ENCODE measurements around the gene SUGP2.

GRCh38 chr19:19028526-19028925, 4.8 kb downstream of the SUGP2 start:
- TF ChIP-seq, protein P1, sequence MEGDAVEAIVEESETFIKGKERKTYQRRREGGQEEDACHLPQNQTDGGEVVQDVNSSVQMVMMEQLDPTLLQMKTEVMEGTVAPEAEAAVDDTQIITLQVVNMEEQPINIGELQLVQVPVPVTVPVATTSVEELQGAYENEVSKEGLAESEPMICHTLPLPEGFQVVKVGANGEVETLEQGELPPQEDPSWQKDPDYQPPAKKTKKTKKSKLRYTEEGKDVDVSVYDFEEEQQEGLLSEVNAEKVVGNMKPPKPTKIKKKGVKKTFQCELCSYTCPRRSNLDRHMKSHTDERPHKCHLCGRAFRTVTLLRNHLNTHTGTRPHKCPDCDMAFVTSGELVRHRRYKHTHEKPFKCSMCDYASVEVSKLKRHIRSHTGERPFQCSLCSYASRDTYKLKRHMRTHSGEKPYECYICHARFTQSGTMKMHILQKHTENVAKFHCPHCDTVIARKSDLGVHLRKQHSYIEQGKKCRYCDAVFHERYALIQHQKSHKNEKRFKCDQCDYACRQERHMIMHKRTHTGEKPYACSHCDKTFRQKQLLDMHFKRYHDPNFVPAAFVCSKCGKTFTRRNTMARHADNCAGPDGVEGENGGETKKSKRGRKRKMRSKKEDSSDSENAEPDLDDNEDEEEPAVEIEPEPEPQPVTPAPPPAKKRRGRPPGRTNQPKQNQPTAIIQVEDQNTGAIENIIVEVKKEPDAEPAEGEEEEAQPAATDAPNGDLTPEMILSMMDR (CRISPR knock-in tag; IDR thresholded peaks at IDR 0.05): no peak
- no peak for TF ChIP-seq MAZ (IDR thresholded peaks at IDR 0.05; ENCODE audit: borderline replicate concordance, low read depth, low read length)
- no peak for TF ChIP-seq MAZ (CRISPR knock-in tag; IDR thresholded peaks at IDR 0.05; ENCODE audit: low read depth)
- no peak for TF ChIP-seq ZBTB10 (CRISPR knock-in tag; IDR thresholded peaks at IDR 0.05; ENCODE audit: borderline replicate concordance)
- TF ChIP-seq ZNF850 (CRISPR knock-in tag; conservative IDR thresholded peaks at IDR 0.05): no peak
- TF ChIP-seq, protein P2, sequence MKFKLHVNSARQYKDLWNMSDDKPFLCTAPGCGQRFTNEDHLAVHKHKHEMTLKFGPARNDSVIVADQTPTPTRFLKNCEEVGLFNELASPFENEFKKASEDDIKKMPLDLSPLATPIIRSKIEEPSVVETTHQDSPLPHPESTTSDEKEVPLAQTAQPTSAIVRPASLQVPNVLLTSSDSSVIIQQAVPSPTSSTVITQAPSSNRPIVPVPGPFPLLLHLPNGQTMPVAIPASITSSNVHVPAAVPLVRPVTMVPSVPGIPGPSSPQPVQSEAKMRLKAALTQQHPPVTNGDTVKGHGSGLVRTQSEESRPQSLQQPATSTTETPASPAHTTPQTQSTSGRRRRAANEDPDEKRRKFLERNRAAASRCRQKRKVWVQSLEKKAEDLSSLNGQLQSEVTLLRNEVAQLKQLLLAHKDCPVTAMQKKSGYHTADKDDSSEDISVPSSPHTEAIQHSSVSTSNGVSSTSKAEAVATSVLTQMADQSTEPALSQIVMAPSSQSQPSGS (CRISPR knock-in tag; IDR thresholded peaks at IDR 0.05): no peak
- TF ChIP-seq, protein P3, sequence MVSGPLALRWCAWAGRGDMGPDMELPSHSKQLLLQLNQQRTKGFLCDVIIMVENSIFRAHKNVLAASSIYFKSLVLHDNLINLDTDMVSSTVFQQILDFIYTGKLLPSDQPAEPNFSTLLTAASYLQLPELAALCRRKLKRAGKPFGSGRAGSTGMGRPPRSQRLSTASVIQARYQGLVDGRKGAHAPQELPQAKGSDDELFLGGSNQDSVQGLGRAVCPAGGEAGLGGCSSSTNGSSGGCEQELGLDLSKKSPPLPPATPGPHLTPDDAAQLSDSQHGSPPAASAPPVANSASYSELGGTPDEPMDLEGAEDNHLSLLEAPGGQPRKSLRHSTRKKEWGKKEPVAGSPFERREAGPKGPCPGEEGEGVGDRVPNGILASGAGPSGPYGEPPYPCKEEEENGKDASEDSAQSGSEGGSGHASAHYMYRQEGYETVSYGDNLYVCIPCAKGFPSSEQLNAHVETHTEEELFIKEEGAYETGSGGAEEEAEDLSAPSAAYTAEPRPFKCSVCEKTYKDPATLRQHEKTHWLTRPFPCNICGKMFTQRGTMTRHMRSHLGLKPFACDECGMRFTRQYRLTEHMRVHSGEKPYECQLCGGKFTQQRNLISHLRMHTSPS (CRISPR knock-in tag; IDR thresholded peaks at IDR 0.05; ENCODE audit: low read depth): no peak
- no peak for TF ChIP-seq XRCC5 (optimal IDR thresholded peaks at IDR 0.05; ENCODE audit: low read length)
- TF ChIP-seq TAF1 (CRISPR knock-in tag; IDR thresholded peaks at IDR 0.05): no peak
- no peak for TF ChIP-seq NCOA2 (CRISPR knock-in tag; IDR thresholded peaks at IDR 0.05)
- TF ChIP-seq, protein P4, sequence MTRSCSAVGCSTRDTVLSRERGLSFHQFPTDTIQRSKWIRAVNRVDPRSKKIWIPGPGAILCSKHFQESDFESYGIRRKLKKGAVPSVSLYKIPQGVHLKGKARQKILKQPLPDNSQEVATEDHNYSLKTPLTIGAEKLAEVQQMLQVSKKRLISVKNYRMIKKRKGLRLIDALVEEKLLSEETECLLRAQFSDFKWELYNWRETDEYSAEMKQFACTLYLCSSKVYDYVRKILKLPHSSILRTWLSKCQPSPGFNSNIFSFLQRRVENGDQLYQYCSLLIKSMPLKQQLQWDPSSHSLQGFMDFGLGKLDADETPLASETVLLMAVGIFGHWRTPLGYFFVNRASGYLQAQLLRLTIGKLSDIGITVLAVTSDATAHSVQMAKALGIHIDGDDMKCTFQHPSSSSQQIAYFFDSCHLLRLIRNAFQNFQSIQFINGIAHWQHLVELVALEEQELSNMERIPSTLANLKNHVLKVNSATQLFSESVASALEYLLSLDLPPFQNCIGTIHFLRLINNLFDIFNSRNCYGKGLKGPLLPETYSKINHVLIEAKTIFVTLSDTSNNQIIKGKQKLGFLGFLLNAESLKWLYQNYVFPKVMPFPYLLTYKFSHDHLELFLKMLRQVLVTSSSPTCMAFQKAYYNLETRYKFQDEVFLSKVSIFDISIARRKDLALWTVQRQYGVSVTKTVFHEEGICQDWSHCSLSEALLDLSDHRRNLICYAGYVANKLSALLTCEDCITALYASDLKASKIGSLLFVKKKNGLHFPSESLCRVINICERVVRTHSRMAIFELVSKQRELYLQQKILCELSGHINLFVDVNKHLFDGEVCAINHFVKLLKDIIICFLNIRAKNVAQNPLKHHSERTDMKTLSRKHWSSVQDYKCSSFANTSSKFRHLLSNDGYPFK (CRISPR knock-in tag; IDR thresholded peaks at IDR 0.05; ENCODE audit: borderline replicate concordance): no peak
- TF ChIP-seq ZNF17 (CRISPR knock-in tag; IDR thresholded peaks at IDR 0.05): no peak
- no peak for TF ChIP-seq RFX5 (IDR thresholded peaks at IDR 0.05; ENCODE audit: low read depth, low read length)
